Measurements from ENCODE around the gene KCNH1.

KCNH1 gene

DNA sequence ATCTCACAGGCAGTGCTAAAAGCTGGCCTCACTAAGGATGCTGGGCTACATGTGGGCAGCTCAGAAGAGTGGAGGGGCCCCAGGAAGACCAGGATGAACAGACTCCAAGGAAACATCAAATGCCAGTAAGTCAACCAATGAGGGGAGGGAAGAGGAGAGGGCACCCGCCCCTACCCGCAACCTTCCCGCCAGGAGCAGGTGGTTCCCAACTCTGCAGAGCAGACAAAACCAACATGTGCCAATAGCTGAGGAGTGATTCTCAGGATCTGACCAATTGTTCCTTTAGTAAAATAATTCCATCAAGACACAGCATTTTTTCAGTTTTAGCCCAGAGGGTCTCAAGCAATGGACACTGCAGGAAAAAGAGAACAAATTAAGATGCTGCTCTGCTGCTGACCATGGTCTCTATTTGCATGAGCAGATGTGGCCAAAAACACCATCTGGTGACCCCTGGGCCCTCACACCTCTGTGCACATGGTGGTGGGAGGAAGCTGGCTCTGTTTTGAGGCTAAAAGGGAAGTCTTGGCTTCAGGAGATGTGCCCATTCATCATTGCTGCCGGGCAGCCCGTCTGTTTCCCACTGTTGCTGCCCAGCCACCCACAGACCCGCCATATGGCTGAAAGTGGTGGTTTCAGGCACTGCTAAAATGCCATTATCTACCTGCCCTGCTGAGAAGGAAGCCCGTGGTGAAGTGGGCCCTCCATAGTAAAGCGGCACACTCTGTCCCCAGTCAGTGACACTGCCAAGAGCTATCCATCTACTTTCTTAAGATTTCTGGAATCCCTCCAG, 231.8 kb downstream of the KCNH1 start:
- no peak for TF ChIP-seq GATA2 (IDR thresholded peaks at IDR 0.05; ENCODE audit: low read depth, low read length)
- TF ChIP-seq GATA3 (IDR thresholded peaks at IDR 0.05; ENCODE audit: low read depth, low read length), result no peak

DNA sequence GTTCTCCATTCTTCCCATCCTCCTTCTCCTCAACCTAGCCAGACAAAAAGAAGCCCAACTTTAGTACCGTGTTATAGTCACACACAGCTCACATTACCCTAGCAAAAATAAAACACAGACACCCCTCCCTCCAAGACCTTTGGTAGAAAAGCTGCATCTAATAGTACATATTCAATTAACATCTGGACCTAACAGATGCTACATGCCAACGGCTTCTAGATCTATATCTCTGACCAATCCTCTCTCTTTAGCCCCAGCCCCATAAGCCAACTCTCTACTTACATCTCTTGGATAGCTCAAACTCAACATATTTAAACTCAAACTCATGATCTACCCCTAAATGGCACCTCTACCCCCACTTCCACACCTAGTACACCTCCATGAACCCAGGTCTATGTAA, 233.1 kb downstream of the KCNH1 start:
- TF ChIP-seq GATA3 (IDR thresholded peaks at IDR 0.05; ENCODE audit: low read depth, low read length) (peak; percentile 61), GATA2 (IDR thresholded peaks at IDR 0.05; ENCODE audit: low read depth, low read length) (peak; percentile 52; the same call in 1 of the 2 replicates)

DNA sequence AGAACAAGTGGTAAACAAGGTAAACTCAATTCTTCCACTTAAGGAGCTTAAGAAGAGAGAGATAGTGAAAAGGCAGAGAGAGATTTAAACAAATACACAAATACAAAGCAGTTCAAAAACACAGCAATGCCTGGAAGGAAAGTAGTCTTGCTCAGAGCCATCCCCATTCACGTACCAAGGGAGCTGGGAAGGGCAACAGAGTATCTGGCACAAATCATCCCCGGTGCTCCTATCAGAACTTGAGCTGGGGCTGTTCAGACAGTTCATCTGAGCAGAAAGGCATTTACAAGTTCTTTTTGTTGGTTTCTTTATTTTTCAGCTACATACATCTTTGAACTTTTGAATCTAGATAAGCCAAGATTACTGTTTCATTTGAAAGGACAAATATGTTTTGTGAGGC, 233.9 kb downstream of the KCNH1 start:
- no peak for TF ChIP-seq GATA2 (IDR thresholded peaks at IDR 0.05; ENCODE audit: low read depth, low read length)
- no peak for TF ChIP-seq GATA3 (IDR thresholded peaks at IDR 0.05; ENCODE audit: low read depth, low read length)

DNA sequence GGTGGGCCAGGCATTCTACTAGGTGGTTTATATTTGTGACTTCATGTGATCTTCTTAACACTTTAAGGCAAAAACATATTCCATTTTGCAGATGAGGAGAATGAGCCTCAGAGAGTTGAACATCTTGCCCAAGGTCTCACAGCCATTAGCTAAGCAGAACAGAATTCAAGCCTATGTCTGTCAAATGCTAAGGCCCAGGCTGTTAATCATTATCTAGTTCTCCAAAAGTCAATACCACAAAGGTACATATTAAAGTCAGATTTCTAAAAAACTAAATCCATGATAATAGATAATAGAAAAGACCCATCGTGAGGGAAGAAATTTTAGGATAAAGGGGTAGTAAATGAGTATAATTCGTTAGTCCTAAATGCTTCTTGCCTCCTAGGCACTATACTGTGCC, 234.3 kb downstream of the KCNH1 start:
- TF ChIP-seq GATA3 (IDR thresholded peaks at IDR 0.05; ENCODE audit: low read depth, low read length) (no peak), GATA2 (IDR thresholded peaks at IDR 0.05; ENCODE audit: low read depth, low read length) (no peak)

DNA sequence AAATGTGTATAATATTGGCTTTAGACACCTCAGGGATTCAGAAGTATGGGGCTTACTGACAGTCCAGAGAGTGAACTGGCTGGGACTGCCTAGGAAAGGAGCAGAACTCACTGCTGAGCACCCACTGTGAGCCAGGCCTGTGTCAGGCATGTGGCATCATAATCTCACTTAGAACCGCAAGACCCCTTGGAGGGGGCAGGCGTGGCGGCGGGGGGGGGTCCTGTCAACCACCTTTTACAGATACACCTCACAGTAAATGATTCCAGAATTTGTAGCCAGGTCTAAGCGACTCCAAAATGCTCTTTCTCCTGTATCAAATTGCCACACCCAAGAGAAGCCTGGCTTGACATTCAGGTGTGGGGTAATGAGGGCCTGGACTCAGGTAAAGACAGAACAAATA, 235.5 kb downstream of the KCNH1 start:
- TF ChIP-seq GATA2 (IDR thresholded peaks at IDR 0.05; ENCODE audit: low read depth, low read length) (no peak), GATA3 (IDR thresholded peaks at IDR 0.05; ENCODE audit: low read depth, low read length) (no peak)

DNA sequence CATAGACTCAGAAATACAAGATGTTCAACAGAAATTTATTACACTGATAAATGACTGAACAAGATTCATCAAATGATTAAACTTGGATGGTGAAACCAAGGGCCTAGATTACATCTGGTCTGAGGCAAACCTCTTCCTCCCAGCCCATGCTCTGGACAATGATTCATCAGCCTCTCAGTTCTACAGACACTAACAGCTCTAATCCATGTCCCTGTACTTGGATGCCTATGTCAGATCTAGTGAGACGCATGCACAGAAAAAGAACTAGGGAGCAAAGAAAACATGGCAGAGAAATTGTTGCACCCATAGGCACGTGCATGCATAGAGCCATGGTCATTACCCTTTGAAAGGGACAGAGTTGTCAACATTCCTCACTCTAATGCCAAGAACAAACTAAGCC, 250.1 kb downstream of the KCNH1 start:
- TF ChIP-seq GATA2 (IDR thresholded peaks at IDR 0.05; ENCODE audit: low read depth, low read length), result no peak
- TF ChIP-seq GATA3 (IDR thresholded peaks at IDR 0.05; ENCODE audit: low read depth, low read length), result no peak

DNA sequence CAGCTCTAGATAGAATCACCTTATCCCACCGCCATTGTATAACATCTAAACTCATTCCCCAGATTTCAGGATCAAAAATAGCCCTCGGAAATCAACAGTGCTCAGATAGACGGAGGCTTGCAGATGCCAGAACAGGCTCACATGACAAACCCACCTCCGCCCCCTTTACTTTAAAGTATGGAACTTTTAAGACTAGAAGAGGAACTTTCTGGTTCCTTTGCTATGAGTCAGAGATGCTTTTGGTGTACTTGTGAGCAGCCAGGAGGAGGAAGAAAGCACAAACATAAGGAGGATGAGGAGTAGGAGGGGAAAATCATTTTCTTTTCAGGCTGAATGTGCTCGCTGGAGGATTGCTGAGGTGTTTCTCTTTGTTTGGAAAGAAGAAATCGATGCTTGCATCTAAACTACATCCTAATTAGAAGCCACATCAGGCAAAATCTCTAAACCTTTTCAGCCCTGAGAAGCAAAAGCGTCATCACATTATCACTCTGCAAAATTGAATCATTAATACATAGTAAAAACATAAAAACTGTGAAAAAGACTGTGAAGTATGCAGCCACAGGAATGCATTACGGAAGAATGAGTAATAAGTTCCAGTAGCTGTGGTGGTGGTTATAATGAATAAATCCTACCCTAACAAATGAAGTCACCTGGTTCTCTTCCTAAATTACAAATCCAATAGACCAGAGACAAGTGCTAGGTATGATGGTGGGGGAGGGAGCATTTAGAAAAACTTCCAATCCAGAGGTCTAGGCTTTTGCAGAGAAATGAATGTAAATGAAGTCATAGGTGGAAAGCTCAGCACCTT, 251.3 kb downstream of the KCNH1 start:
- no peak for TF ChIP-seq GATA3 (IDR thresholded peaks at IDR 0.05; ENCODE audit: low read depth, low read length)
- no peak for TF ChIP-seq GATA2 (IDR thresholded peaks at IDR 0.05; ENCODE audit: low read depth, low read length)

DNA sequence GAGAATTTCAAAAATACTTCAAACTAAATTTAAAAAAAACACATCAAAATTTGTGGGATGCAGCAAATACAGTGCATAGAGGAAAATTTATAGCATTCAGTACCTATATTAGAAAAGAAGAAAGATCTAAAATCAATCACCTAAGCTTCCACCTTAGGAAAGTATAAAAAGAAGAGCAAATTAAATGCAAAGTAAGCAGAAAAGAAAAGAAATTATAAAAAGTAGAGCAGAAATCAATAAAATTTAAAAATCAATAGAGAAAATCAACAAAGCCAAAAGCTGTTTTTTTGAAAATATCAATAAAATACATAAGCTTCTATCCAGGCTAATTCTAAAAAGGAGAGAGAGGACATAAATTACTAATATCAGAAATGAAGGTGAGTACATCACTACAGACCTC, 255.4 kb downstream of the KCNH1 start:
- no peak for TF ChIP-seq GATA2 (IDR thresholded peaks at IDR 0.05; ENCODE audit: low read depth, low read length)
- no peak for TF ChIP-seq GATA3 (IDR thresholded peaks at IDR 0.05; ENCODE audit: low read depth, low read length)

DNA sequence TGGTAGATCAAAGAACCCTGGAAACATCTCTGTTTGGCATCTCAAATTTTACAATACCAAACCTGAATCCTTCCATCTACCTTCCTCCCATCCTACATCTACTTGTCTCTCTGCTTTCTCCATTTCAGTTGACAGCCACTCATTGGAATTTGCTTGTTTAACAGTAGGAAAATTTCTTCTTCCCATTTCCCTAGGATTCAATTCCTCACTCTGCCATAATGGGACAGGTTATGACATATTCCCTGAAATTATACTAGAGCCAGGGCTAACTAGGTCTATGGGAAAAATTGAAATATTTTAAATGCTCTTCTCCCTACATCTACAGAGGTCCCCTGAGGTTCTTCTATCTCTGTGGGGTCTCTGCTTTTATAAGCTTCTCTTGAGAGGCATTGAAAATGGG, 257.7 kb downstream of the KCNH1 start:
- no peak for TF ChIP-seq GATA3 (IDR thresholded peaks at IDR 0.05; ENCODE audit: low read depth, low read length)

DNA sequence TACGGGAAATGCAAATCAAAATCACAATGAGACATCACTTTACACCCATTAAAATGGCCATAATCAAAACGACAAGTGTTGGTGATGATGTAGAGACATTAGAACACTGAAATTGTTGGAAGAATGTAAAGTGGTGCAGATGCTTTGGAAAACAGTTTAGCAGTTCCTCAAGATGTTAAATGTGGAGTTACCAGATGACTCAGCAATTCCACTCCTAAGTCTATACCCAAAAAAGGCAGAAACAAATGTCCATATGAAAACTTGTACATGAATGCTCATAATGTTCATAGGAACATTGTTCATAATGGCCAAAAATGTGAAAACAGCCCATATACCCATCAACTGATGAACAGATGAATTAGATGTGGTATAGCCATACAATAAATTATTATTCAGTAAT, 267.4 kb downstream of the KCNH1 start:
- TF ChIP-seq GATA3 (IDR thresholded peaks at IDR 0.05; ENCODE audit: low read depth, low read length), result no peak
- no peak for TF ChIP-seq GATA2 (IDR thresholded peaks at IDR 0.05; ENCODE audit: low read depth, low read length)

DNA sequence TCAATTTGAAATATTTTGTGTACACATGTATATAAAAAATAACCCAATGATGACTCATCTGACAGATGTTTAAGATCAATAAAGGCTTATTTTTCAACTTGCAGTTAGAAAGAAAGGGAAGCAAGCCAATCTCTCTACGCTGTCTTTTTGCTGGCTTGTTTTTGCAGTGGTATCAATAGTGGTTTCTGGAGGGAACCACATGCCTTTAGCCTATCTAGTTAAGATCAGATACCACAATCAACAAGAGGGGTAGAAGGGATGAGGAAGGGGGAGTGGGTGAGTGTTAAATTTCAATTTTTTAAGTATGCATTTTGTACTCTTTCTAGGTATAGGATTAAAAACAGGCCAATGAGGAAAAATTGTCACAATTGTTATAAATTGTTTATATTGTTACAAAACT, 276.2 kb downstream of the KCNH1 start:
- TF ChIP-seq GATA2 (IDR thresholded peaks at IDR 0.05; ENCODE audit: low read depth, low read length), result peak; percentile 50; the same call in 1 of the 2 replicates
- TF ChIP-seq GATA3 (IDR thresholded peaks at IDR 0.05; ENCODE audit: low read depth, low read length), result peak; percentile 53; the same call in 1 of the 2 replicates

DNA sequence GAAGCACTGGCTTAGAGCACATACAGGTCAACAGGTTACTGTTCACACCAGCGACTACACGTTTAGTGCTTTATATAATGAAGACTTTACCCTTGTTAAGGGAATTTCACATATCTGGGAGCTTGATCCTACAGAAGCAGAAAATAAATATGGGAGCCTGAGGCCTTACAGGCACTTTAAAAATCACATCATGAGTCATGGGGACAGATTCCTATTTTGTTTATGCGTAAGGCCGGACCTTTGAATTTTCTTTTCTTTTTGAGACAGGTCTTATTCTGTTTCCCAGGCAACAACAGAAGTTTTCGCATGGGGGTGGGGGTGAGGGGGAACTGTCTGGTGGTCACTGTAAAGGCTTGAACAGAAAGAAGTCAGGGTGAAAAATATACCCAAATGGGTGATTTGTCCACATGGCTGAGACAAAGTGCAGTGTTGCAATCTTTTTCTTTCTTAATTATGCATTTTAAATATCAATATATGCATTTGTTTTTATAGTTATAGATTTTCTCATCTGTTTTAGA, 276.7 kb downstream of the KCNH1 start:
- TF ChIP-seq GATA3 (IDR thresholded peaks at IDR 0.05; ENCODE audit: low read depth, low read length), result no peak

DNA sequence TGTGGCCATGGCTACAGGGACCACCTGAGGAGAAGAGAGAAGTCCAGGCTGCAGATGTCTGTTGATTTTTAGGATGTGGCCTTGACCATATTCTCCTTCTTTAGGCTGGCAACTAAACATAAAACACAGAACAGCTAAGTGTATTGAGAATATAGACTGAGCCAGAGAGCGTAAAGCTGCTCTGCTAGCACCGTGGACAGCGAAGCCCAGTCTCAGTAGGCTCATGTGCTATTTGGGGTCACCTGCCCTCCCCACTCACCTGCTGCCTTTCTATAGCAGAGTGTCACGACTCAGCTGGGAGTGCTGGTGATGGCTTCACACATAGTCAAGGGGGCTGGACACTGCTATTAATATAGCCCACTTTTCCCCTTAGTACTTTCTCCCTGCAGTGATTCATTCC, 278.5 kb downstream of the KCNH1 start:
- TF ChIP-seq GATA2 (IDR thresholded peaks at IDR 0.05; ENCODE audit: low read depth, low read length), result no peak
- no peak for TF ChIP-seq GATA3 (IDR thresholded peaks at IDR 0.05; ENCODE audit: low read depth, low read length)

DNA sequence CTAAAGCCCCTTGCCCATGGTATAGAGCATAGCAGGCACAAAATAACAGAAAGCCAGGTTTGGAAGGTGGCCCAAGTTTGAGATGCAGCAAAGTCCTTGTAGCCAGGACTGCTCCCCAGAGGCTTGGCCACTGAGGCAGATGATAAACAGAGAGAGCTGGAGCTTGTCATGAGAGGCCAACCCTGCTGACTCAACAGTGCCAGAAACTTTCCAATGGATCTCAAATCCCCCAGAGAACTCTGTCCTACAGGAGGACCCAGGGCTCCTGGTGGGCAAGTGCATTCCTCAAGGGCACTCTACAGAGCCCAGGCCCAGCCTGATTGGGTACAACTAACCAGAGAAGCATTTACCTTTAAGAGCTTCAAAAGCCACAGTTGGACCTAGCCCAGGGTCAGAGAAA, 280.7 kb downstream of the KCNH1 start:
- no peak for TF ChIP-seq GATA3 (IDR thresholded peaks at IDR 0.05; ENCODE audit: low read depth, low read length)
- no peak for TF ChIP-seq GATA2 (IDR thresholded peaks at IDR 0.05; ENCODE audit: low read depth, low read length)

DNA sequence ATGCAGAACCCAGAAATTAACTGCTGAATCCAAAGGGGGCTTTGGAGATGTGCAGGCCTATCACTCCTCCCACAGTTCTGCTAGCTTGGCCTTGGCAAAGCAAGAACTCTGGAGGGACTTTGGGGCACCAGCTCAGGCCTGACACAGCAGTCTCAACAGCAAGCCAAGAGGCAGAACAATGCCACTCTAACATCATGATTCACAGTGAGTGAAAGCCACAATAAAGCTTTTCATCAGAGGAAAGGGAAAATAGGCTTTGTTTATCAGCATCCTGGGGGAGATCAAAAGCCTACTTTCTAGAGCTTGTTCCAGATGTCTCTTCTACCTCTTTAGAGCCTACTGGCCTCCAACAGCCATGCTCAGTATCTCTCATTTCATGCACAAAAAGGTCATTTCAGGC, 283.4 kb downstream of the KCNH1 start:
- no peak for TF ChIP-seq GATA3 (IDR thresholded peaks at IDR 0.05; ENCODE audit: low read depth, low read length)
- TF ChIP-seq GATA2 (IDR thresholded peaks at IDR 0.05; ENCODE audit: low read depth, low read length), result no peak
